Hypothalamus (tissue), 51 donors: ENCODE results near the gene DGKH.

Experiments used
- DNase-seq, 51 donors: peaks; one replicate each; lab custom pipeline; 2025; lab: John Stamatoyannopoulos, UW

Gene DGKH

GRCh38 chr13:42039946-42040729 is 8.3 kb upstream of the DGKH start:
- peak; percentile 33 to 92 (median 81) for DNase-seq

DNA sequence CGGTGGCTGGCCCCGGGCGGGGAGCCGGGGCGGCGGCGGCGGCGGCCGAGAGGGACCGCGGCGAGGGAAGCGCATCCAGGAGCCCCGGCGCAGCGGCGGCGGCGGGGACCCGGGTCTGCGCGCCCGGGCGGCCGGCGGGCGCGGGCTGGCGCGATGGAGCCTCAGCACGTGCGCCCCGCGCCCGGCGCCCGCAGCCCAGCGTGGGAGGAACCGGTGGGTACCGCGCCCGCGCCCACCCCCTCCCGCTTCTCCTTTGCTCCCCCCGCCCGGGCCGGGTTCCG is 7.8 kb upstream of the DGKH start:
- DNase-seq = peak in 2 of 51 donors; percentile 25 to 33

DNA sequence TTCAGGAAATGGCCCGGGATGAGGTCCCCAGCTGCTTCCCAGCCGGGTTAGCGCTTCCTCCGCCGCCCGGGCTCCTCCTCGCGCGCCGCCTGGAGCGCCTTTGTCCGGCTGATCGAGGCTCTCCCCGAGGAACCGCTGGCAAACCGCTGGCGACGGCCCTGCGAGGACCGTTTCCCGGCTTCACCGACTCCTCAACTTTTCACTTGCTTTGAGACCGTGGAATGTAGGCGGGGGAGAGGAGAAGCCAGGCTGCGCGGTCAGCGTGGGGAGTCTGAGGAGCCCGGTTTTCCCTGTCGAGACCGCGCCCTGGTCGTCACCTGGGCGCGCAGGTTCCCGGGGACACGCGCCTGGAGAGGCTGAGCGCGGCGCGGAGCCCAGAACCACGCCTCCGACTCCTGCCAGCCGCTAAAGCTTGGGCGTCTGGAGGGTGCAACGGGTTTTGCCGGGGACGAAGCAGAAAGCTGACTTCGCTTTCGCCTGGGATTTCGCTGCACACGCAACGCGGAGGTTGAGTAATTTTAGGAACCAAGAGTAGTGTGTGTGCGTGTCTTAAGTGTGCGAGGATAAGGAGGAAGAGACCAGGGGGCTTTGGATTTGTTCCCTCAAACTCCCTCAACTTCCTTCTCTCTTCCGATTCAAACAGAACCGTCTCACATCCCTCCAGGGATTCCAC is 7.3 kb upstream of the DGKH start:
- peak in 27 of 51 donors; percentile 6 to 69 (median 28) for DNase-seq

GRCh38 chr13:42041684-42042035 is 6.8 kb upstream of the DGKH start:
- peak in 34 of 51 donors; percentile 1 to 60 (median 22) for DNase-seq

DNA sequence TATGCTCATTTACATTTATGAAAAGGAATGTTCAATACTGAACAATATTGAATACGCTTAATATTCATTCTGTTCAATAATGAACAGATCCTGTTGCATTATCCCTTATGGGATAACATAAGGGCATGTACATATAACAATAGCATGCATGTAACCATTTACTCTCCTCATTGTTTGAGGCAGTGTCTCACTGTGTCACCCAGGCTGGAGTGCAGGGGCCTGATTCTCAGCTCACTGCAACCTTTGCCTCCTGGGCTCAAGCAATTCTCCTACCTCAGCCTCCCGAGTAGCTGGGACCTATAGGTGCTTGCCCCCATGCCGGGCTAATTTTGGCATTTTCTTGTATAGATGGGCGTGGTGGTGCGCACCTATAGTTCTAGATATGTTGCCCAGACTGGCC is 4.8 kb upstream of the DGKH start:
- DNase-seq = no peak

- no peak for DNase-seq
Measured at GRCh38 chr13:42046448-42046847, 2.0 kb upstream of the DGKH start.

- peak in 22 of 51 donors; percentile 1 to 55 (median 12) for DNase-seq
Measured at GRCh38 chr13:42047561-42048341, 697 bp upstream of the DGKH start.

DNA sequence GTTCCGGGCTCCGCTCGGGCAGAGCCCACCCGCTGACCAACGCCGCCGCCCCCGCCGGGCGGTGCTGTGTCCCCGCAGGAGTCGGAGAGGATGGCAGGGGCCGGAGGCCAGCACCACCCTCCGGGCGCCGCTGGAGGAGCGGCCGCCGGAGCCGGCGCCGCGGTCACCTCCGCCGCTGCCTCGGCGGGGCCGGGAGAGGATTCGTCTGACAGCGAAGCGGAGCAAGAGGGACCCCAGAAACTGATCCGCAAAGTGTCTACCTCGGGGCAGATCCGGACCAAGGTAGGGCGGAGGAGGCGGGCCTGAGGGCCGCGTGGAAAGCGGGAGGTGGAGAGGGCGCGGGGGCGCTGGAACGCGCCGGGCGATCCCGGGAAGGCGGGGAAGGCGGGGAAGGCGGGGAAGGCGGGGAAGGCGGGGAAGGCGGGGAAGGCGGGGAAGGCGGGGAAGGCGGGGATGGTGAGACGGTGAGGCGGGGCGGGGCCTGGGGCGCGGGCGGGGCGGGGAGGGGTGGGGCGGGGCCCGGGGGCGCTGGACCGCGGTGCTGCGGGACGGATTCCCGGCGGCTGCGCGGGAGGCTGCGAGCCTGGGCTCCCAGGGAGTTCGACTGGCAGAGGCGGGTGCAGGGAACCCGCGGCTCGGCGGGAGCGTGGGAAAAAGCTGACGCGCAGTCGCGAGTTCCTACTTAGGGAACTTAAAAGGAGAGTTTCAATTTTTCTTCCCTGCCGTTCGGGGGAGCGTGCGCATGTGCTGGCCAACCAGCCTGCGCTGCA is 421 bp downstream of the DGKH start:
- peak in 49 of 51 donors; percentile 10 to 85 (median 61) for DNase-seq

GRCh38 chr13:42049454-42049813 is 986 bp downstream of the DGKH start:
- no peak for DNase-seq

- no peak for DNase-seq
Measured at GRCh38 chr13:42054798-42055499, 6.5 kb downstream of the DGKH start.

DNA sequence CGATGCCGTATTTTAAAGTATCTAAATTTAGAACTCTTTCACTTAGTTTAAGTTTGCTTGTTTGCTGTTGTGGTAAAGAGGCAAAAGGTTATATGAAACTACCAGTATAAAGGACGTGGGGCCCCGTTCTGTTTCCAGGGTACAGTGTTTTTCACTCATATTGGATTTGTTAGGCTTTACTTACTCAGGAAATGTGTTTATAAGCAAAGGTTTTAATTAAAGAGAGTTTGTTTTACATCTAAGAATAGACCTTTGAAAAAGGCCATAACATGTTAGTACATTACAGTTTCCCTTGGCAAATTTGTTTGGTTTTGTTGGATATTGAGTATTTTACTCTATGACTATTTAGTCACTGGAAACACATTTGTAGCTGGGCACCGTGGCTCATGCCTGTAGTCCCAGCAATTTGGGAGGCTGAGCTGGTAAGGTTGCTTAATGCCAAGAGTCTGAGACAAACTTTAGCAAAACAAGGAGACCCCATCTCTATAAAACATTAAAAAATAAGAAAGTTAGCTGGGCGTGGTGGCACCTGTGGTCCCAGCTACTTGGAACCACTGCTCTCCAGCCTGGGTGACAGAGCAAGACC is 7.1 kb downstream of the DGKH start:
- no peak for DNase-seq

- DNase-seq = no peak
Measured at GRCh38 chr13:42056146-42056545, 7.7 kb downstream of the DGKH start.

DNA sequence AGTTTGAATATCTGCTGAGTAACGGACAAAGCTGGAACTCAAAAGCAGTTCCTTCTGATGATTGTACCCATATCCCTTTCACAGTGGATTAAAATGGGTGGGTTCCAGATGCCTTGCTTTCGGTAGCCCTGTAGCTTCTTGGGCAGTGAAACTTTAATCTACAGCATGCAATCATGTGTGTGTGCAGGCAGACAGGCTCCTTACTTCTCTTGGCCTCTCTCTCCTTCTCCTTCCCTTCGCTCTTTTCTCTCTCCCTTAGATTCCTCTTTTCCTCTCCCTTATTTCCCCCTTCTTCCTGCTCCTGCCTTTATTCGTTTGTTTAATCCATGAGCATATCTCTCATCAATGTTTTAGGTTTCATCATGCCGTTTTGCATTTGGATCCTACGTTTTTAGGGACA is 8.1 kb downstream of the DGKH start:
- no peak for DNase-seq

- no peak for DNase-seq
Measured at GRCh38 chr13:42057918-42058530, 9.6 kb downstream of the DGKH start.

DNA sequence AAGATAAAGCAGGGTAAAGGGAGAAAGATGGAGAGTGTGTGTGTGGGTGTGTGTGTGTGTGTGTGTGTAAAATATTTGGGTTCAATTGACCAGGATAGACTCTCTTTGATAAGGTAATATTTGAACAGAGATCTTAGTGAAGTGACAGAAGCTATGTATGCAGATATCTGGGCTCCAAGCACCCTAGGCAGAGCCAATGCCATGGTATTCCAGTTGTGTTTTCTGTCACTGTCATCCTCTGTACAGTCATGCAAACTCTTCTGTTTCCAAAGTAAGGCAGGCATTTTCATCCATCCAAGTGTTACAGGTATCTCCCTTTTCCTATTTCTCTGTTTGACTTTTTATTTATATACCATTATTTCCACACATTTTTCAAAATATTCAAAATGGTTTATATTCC is 13.5 kb downstream of the DGKH start:
- DNase-seq = no peak

DNA sequence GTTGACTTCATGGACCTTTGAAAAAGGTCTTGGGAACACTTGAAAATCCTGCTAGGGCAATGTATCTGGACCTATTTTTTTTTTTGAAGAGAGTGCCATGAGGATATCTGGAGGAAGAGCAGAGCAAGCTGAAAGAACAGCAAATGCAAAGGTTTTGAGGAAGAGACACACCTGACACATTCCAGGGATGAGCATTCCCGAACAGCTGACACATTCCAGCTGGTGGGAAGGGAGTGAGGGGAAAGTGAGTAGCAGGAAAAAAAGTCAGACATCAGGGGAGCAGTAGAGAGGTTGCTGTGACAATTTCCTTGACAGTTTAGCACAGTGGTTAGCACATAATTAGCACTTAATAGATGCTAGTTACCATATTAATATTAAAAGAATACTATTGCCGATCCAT is 14.7 kb downstream of the DGKH start:
- DNase-seq = no peak

- DNase-seq = no peak
Measured at GRCh38 chr13:42064259-42064658, 15.8 kb downstream of the DGKH start.

GRCh38 chr13:42064966-42065365 is 16.5 kb downstream of the DGKH start:
- no peak for DNase-seq

GRCh38 chr13:42065414-42065813 is 17.0 kb downstream of the DGKH start:
- DNase-seq = no peak

- no peak for DNase-seq
Measured at GRCh38 chr13:42066542-42066941, 18.1 kb downstream of the DGKH start.
